Transverse colon (tissue), 4 donors: ENCODE measurements around the gene YPEL4.

Source experiments
- EP300 ChIP-seq: sonication (generic); formaldehyde crosslinking; IDR thresholded peaks from one replicate; pipeline ENCODE4 v1.6.1; 2017; ENCODE audit warnings: antibody characterized with exemption, low read depth
- POLR2A ChIP-seq: fragments of 450-650 bp; IDR thresholded peaks from one replicate; pipeline ENCODE4 v1.6.1; 2016; ENCODE audit warnings: antibody characterized with exemption, mild to moderate bottlenecking, moderate library complexity
- POLR2AphosphoS5 ChIP-seq, 3 donors: sonication (generic); formaldehyde crosslinking; IDR thresholded peaks; one replicate each; pipeline ENCODE4 v1.6.1; 2016; ENCODE audit warnings: antibody characterized with exemption in 3 of 3
- TF ChIP-seq, protein P1 (sequence below), 5 experiments: fragments of 200-600 bp in 3 of 5; fragments of 450-650 bp in 2 of 5; sonication (generic) in 3 of 5; IDR thresholded peaks; 1 replicate in 2 of 5; 2 replicates in 3 of 5; pipeline ENCODE4 v1.5.1; 2016 to 2017; ENCODE audit warnings: antibody characterized with exemption in 5 of 5, inconsistent platforms in 3 of 5, mild to moderate bottlenecking in 2 of 5, moderate library complexity in 1 of 5

DNA sequence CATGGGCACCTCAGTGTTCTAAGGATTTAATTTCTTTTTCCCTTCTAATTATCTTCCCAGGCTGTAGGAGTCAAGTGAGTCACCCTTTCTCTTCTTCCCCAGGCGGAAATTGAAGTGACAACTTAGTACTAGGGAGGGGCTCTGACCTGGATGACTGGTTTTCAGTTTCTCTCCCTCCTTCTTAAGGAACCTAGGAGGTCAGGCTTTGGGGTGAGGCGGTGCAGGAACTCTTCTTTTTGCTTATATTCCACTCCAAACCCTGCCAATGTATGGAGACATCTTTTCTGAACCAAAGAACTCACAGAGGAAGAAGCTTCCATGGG lies 30.8 kb upstream of the YPEL4 start:
- TF ChIP-seq, protein P1, sequence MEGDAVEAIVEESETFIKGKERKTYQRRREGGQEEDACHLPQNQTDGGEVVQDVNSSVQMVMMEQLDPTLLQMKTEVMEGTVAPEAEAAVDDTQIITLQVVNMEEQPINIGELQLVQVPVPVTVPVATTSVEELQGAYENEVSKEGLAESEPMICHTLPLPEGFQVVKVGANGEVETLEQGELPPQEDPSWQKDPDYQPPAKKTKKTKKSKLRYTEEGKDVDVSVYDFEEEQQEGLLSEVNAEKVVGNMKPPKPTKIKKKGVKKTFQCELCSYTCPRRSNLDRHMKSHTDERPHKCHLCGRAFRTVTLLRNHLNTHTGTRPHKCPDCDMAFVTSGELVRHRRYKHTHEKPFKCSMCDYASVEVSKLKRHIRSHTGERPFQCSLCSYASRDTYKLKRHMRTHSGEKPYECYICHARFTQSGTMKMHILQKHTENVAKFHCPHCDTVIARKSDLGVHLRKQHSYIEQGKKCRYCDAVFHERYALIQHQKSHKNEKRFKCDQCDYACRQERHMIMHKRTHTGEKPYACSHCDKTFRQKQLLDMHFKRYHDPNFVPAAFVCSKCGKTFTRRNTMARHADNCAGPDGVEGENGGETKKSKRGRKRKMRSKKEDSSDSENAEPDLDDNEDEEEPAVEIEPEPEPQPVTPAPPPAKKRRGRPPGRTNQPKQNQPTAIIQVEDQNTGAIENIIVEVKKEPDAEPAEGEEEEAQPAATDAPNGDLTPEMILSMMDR (IDR thresholded peaks at IDR 0.05), result no peak
- no peak for TF ChIP-seq POLR2A
- TF ChIP-seq EP300, result no peak
- no peak for TF ChIP-seq POLR2AphosphoS5 (IDR thresholded peaks at IDR 0.05)
